ENCODE data around the gene NUBP1.
A peak's percentile ranks its signal among the peaks of the same experiment; 100 is the strongest.
"Not testable (repeated sequence)": the region's sequence is repeated elsewhere in the genome, so short reads cannot be mapped to it uniquely, and the experiment has no call there.

The NUBP1 gene

GRCh38 chr16:10740845-10741208, 2.8 kb upstream of the NUBP1 start:
- Histone ChIP-seq H3K27me3 (ENCODE audit: insufficient read depth, low read length) (no peaks in the 10 kb centered on the region), H3K79me2 (ENCODE audit: control insufficient read depth, insufficient read depth, low read length, poor library complexity) (peaks cover 4% of the 10 kb centered on the region), H2BK5ac (ENCODE audit: low read depth, low read length, poor library complexity) (no peak overlapping the region), H3K4me1 (ENCODE audit: control insufficient read depth in 1 of 2, insufficient read depth in 2 of 2, low read length in 2 of 2) (peaks cover 7 to 9% of the 10 kb centered on the region in 2 experiments), H2AFZ (ENCODE audit: insufficient read depth, low read length, poor library complexity) (no peak overlapping the region), H2AK5ac (ENCODE audit: low read length) (no peak overlapping the region), H4K12ac (ENCODE audit: low read depth, low read length) (no peak overlapping the region), H3K4me2 (ENCODE audit: low read length) (no peak overlapping the region), H3K18ac (ENCODE audit: low read length) (no peak overlapping the region), H3K27ac (ENCODE audit: low read depth, low read length) (no peak overlapping the region), H3K9ac (ENCODE audit: low read length) (no peak overlapping the region), H2BK12ac (ENCODE audit: low read length) (no peak overlapping the region), H3K36me3 (ENCODE audit: control insufficient read depth in 1 of 2, insufficient read depth in 2 of 2, low read length in 2 of 2) (no peaks in the 10 kb centered on the region), H3K9me3 (ENCODE audit: insufficient read depth, low read depth, low read length) (peaks cover 2% of the 10 kb centered on the region), H4K8ac (ENCODE audit: low read depth, low read length) (no peak overlapping the region), H3K4me3 (ENCODE audit: low read depth, low read length) (no peak overlapping the region), H3K14ac (ENCODE audit: low read length) (no peak overlapping the region), H4K91ac (ENCODE audit: low read depth, low read length) (no peak overlapping the region), H3K23ac (ENCODE audit: low read length) (no peak overlapping the region), H3K79me1 (ENCODE audit: low read length) (peaks cover 11% of the 10 kb centered on the region), H2BK120ac (ENCODE audit: insufficient read depth, low read length, poor library complexity) (no peak overlapping the region), H3K4ac (ENCODE audit: low read depth, low read length) (no peak overlapping the region)
- WGBS (ENCODE audit: extremely low coverage, insufficient coverage, insufficient read length), result no CpG with 5 or more reads among the region's 2 CpGs
- DNase-seq, result no peak

GRCh38 chr16:10741249-10741648, 2.4 kb upstream of the NUBP1 start:
- H3K18ac ChIP-seq (ENCODE audit: low read length); H4K8ac ChIP-seq (ENCODE audit: low read depth, low read length); H3K4me2 ChIP-seq (ENCODE audit: low read length); H3K4me3 ChIP-seq (ENCODE audit: low read depth, low read length); H3K36me3 ChIP-seq (ENCODE audit: control insufficient read depth in 1 of 2, insufficient read depth in 2 of 2, low read length in 2 of 2); DNase-seq; H3K79me2 ChIP-seq (ENCODE audit: control insufficient read depth, insufficient read depth, low read length, poor library complexity); H2BK12ac ChIP-seq (ENCODE audit: low read length); H3K4ac ChIP-seq (ENCODE audit: low read depth, low read length); H3K9me3 ChIP-seq (ENCODE audit: insufficient read depth, low read depth, low read length); H3K14ac ChIP-seq (ENCODE audit: low read length); H3K9ac ChIP-seq (ENCODE audit: low read length); H2BK120ac ChIP-seq (ENCODE audit: insufficient read depth, low read length, poor library complexity); H3K27ac ChIP-seq (ENCODE audit: low read depth, low read length); H3K27me3 ChIP-seq (ENCODE audit: insufficient read depth, low read length); H3K23ac ChIP-seq (ENCODE audit: low read length); H2AK5ac ChIP-seq (ENCODE audit: low read length); H4K91ac ChIP-seq (ENCODE audit: low read depth, low read length); H2BK5ac ChIP-seq (ENCODE audit: low read depth, low read length, poor library complexity); H4K12ac ChIP-seq (ENCODE audit: low read depth, low read length); H2AFZ ChIP-seq (ENCODE audit: insufficient read depth, low read length, poor library complexity): not testable (repeated sequence)
- Histone ChIP-seq H3K4me1 (ENCODE audit: control insufficient read depth in 1 of 2, insufficient read depth in 2 of 2, low read length in 2 of 2) (peaks cover 7 to 11% of the 10 kb centered on the region in 2 experiments), H3K79me1 (ENCODE audit: low read length) (peaks cover 11% of the 10 kb centered on the region)
- no CpG with 5 or more reads among the region's 10 CpGs for WGBS (ENCODE audit: extremely low coverage, insufficient coverage, insufficient read length)

GRCh38 chr16:10741844-10742243, 1.8 kb upstream of the NUBP1 start:
- no peak overlapping the region for H3K14ac ChIP-seq (ENCODE audit: low read length)
- H3K4ac ChIP-seq (ENCODE audit: low read depth, low read length), result no peak overlapping the region
- DNase-seq, result no peak
- H3K4me3 ChIP-seq (ENCODE audit: low read depth, low read length), result no peak overlapping the region
- peaks cover 7 to 12% of the 10 kb centered on the region in 2 experiments for H3K4me1 ChIP-seq (ENCODE audit: control insufficient read depth in 1 of 2, insufficient read depth in 2 of 2, low read length in 2 of 2)
- H3K27ac ChIP-seq (ENCODE audit: low read depth, low read length), result no peak overlapping the region
- H3K36me3 ChIP-seq (ENCODE audit: control insufficient read depth in 1 of 2, insufficient read depth in 2 of 2, low read length in 2 of 2), result no peaks in the 10 kb centered on the region
- peaks cover 4% of the 10 kb centered on the region for H3K79me2 ChIP-seq (ENCODE audit: control insufficient read depth, insufficient read depth, low read length, poor library complexity)
- peaks cover 11% of the 10 kb centered on the region for H3K79me1 ChIP-seq (ENCODE audit: low read length)
- peaks cover 2% of the 10 kb centered on the region for H3K9me3 ChIP-seq (ENCODE audit: insufficient read depth, low read depth, low read length)
- no peak overlapping the region for H2AK5ac ChIP-seq (ENCODE audit: low read length)
- H3K4me2 ChIP-seq (ENCODE audit: low read length), result no peak overlapping the region
- no peak overlapping the region for H4K8ac ChIP-seq (ENCODE audit: low read depth, low read length)
- no peak overlapping the region for H3K23ac ChIP-seq (ENCODE audit: low read length)
- no peak overlapping the region for H2BK12ac ChIP-seq (ENCODE audit: low read length)
- H2BK5ac ChIP-seq (ENCODE audit: low read depth, low read length, poor library complexity), result no peak overlapping the region
- H4K12ac ChIP-seq (ENCODE audit: low read depth, low read length), result no peak overlapping the region
- H2AFZ ChIP-seq (ENCODE audit: insufficient read depth, low read length, poor library complexity), result no peak overlapping the region
- no peak overlapping the region for H2BK120ac ChIP-seq (ENCODE audit: insufficient read depth, low read length, poor library complexity)
- no CpG with 5 or more reads among the region's 4 CpGs for WGBS (ENCODE audit: extremely low coverage, insufficient coverage, insufficient read length)
- H3K18ac ChIP-seq (ENCODE audit: low read length), result no peak overlapping the region
- H3K27me3 ChIP-seq (ENCODE audit: insufficient read depth, low read length), result no peaks in the 10 kb centered on the region
- no peak overlapping the region for H4K91ac ChIP-seq (ENCODE audit: low read depth, low read length)
- H3K9ac ChIP-seq (ENCODE audit: low read length), result no peak overlapping the region

GRCh38 chr16:10743227-10743609, 424 bp upstream of the NUBP1 start:
- no peak overlapping the region for H3K14ac ChIP-seq (ENCODE audit: low read length)
- H3K27me3 ChIP-seq (ENCODE audit: insufficient read depth, low read length), result no peaks in the 10 kb centered on the region
- H3K18ac ChIP-seq (ENCODE audit: low read length), result no peak overlapping the region
- peaks cover 4 to 10% of the 10 kb centered on the region in 2 experiments for H3K4me1 ChIP-seq (ENCODE audit: control insufficient read depth in 1 of 2, insufficient read depth in 2 of 2, low read length in 2 of 2)
- no peak overlapping the region for H3K9ac ChIP-seq (ENCODE audit: low read length)
- WGBS (ENCODE audit: extremely low coverage, insufficient coverage, insufficient read length), result no CpG with 5 or more reads among the region's 5 CpGs
- peaks cover 2% of the 10 kb centered on the region for H3K9me3 ChIP-seq (ENCODE audit: insufficient read depth, low read depth, low read length)
- H3K4me2 ChIP-seq (ENCODE audit: low read length), result peak overlapping the region; percentile 77
- peaks cover 9% of the 10 kb centered on the region for H3K79me1 ChIP-seq (ENCODE audit: low read length)
- H4K8ac ChIP-seq (ENCODE audit: low read depth, low read length), result no peak overlapping the region
- no peak overlapping the region for H3K23ac ChIP-seq (ENCODE audit: low read length)
- H4K12ac ChIP-seq (ENCODE audit: low read depth, low read length), result no peak overlapping the region
- peaks cover 4% of the 10 kb centered on the region for H3K79me2 ChIP-seq (ENCODE audit: control insufficient read depth, insufficient read depth, low read length, poor library complexity)
- no peaks in the 10 kb centered on the region for H3K36me3 ChIP-seq (ENCODE audit: control insufficient read depth in 1 of 2, insufficient read depth in 2 of 2, low read length in 2 of 2)
- no peak for DNase-seq
- no peak overlapping the region for H2AK5ac ChIP-seq (ENCODE audit: low read length)
- H3K4me3 ChIP-seq (ENCODE audit: low read depth, low read length), result no peak overlapping the region
- no peak overlapping the region for H3K4ac ChIP-seq (ENCODE audit: low read depth, low read length)
- H4K91ac ChIP-seq (ENCODE audit: low read depth, low read length), result no peak overlapping the region
- no peak overlapping the region for H2BK120ac ChIP-seq (ENCODE audit: insufficient read depth, low read length, poor library complexity)
- H2AFZ ChIP-seq (ENCODE audit: insufficient read depth, low read length, poor library complexity), result no peak overlapping the region
- no peak overlapping the region for H2BK12ac ChIP-seq (ENCODE audit: low read length)
- H2BK5ac ChIP-seq (ENCODE audit: low read depth, low read length, poor library complexity), result no peak overlapping the region
- H3K27ac ChIP-seq (ENCODE audit: low read depth, low read length), result no peak overlapping the region

All from trophoblast cell (in vitro differentiated cells and primary cell).